GM19238 (cell line): ENCODE results near the gene RAD51.

Source experiments
- DNase-seq: peaks from one replicate; pipeline ENCODE4 v3.0.0; 2011; ENCODE audit warnings: low spot score; ENCODE audit not compliant: insufficient read length

Gene RAD51

GRCh38 chr15:40722354-40722753, 27.4 kb downstream of the RAD51 start:
- DNase-seq = no peak

- DNase-seq = no peak
Measured at GRCh38 chr15:40722934-40723333, 28.0 kb downstream of the RAD51 start.

- DNase-seq = no peak
Measured at GRCh38 chr15:40723919-40724318, 28.9 kb downstream of the RAD51 start.

- no peak for DNase-seq
Measured at GRCh38 chr15:40731034-40731433, 36.1 kb downstream of the RAD51 start.

- DNase-seq = no peak
Measured at GRCh38 chr15:40736575-40736974, 41.6 kb downstream of the RAD51 start.

GRCh38 chr15:40737048-40737447, 42.1 kb downstream of the RAD51 start:
- no peak for DNase-seq

- DNase-seq = no peak
Measured at GRCh38 chr15:40739047-40739446, 44.1 kb downstream of the RAD51 start.

- no peak for DNase-seq
Measured at GRCh38 chr15:40739854-40740253, 44.9 kb downstream of the RAD51 start.

GRCh38 chr15:40743485-40743901, 48.5 kb downstream of the RAD51 start:
- no peak for DNase-seq

- DNase-seq = no peak
Measured at GRCh38 chr15:40743921-40744814, 49.2 kb downstream of the RAD51 start.

GRCh38 chr15:40744815-40745152, 49.8 kb downstream of the RAD51 start:
- DNase-seq = no peak

- no peak for DNase-seq
Measured at GRCh38 chr15:40746916-40747418, 52.0 kb downstream of the RAD51 start.

GRCh38 chr15:40747685-40748631, 53.0 kb downstream of the RAD51 start:
- no peak for DNase-seq

GRCh38 chr15:40749151-40749630, 54.2 kb downstream of the RAD51 start:
- DNase-seq = no peak

GRCh38 chr15:40750885-40751284, 55.9 kb downstream of the RAD51 start:
- DNase-seq = no peak

GRCh38 chr15:40751745-40752144, 56.8 kb downstream of the RAD51 start:
- DNase-seq = no peak

GRCh38 chr15:40754574-40754882, 59.6 kb downstream of the RAD51 start:
- no peak for DNase-seq

GRCh38 chr15:40754883-40755811, 60.2 kb downstream of the RAD51 start, which contains the start of gene RMDN3:
TSS of gene RMDN3 (minus strand) at chr15:40755254. CDS start at chr15:40754783, 471 bp downstream.
- DNase-seq = peak; percentile 89

GRCh38 chr15:40755812-40756208, 60.8 kb downstream of the RAD51 start:
- DNase-seq = no peak

- no peak for DNase-seq
Measured at GRCh38 chr15:40756938-40757337, 62.0 kb downstream of the RAD51 start.

- no peak for DNase-seq
Measured at GRCh38 chr15:40759961-40760360, 65.0 kb downstream of the RAD51 start.
